NOMO-1 (cell line): ENCODE measurements around the gene RIN1.

Source experiments
- DNase-seq, 2 experiments: peaks; one replicate each; lab custom pipeline; 2025; ENCODE audit not compliant: unreplicated experiment in 2 of 2; lab: John Stamatoyannopoulos, UW

RIN1 gene

DNA sequence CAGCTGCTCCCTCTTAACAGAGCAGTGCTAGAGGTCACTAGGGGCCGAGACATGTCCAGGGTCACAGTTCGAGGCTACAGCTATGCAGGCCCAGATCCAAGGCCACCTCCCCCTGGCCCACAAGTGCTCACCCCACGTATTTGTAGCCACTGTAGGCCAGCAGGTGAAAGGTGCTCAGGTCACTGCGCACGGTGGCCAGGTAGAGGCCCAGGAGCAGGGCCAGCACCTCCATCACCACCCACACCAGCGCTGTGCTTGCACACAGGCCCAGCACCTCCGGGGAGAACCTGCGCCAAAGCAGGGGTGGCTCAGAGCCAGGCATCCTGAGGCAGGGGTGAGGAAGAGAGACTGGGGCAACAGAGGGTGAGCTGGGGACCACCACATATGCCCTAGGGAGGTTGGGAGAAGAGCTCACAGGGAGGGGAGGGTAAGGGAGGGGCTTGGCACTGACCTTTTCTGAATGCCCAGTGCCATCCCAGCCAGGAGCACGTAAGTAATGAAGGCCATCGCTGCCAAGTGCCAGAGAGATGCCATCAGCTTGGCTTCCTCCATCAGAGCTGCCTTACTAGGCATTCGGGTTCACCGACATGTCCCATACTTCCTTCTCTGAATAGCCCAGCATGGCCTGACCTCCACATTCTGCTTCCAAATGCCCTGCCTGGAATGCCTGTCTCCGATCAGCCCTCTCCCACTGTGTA lies 50.8 kb downstream of the RIN1 start:
- no peak for DNase-seq

DNA sequence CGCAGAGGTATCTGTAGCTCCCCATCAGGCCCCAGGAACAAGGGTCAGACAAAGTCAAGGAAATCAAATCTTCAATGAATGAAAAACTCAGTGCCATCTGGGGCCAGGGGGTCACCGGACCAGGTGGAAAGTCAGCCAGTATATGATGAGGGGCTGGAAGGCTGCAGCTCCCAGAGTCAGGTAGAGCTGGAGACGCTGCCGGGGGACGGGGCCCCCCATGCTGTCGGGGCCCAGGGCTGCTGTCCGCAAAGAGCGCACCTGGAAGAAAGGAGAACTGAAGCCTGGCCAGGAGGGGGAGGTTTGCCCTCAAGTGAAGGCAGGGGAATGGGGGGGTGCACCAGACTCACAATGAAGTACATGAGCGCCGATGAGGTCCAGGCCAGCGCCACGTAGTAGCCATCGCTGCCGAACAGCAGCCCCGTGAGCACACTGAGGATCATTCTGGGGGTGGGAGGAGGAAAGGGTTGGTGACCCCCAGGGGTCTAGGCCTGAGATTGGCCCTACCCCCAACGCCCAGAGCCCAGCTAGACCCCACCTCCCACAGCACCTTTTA lies 51.6 kb downstream of the RIN1 start:
- no peak for DNase-seq

DNA sequence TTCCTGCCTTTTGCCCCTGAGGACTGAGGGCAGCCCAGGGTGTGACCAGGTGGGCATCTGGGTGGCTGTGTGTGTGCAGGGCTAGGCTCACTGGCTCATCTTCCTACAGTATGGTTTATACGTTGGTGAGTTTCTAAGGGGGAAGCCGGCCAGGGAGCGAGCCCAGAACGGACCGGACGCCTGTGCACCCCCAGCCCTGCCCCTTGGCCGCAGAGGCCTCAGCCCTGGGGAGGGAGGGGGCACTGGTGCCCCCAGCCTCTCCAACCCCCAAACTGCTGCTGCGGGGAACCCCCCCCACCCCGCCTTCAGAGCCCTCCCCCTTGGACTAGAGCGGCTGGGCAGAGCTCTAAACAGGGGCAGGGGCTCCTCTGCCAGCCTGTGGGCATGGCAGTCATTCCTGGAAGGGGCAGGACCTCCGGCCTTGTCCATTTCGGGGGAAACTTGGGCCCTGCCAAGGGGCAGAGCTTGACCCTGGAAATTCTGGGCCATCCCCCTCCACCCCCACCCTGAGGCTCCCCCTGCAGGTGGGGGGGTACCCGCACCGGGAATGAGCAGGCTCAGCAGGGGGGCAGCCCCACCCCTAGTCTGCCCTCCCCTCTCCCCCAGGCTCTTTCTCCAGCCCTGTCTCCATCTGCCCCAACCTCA lies 52.7 kb downstream of the RIN1 start:
- no peak for DNase-seq

DNA sequence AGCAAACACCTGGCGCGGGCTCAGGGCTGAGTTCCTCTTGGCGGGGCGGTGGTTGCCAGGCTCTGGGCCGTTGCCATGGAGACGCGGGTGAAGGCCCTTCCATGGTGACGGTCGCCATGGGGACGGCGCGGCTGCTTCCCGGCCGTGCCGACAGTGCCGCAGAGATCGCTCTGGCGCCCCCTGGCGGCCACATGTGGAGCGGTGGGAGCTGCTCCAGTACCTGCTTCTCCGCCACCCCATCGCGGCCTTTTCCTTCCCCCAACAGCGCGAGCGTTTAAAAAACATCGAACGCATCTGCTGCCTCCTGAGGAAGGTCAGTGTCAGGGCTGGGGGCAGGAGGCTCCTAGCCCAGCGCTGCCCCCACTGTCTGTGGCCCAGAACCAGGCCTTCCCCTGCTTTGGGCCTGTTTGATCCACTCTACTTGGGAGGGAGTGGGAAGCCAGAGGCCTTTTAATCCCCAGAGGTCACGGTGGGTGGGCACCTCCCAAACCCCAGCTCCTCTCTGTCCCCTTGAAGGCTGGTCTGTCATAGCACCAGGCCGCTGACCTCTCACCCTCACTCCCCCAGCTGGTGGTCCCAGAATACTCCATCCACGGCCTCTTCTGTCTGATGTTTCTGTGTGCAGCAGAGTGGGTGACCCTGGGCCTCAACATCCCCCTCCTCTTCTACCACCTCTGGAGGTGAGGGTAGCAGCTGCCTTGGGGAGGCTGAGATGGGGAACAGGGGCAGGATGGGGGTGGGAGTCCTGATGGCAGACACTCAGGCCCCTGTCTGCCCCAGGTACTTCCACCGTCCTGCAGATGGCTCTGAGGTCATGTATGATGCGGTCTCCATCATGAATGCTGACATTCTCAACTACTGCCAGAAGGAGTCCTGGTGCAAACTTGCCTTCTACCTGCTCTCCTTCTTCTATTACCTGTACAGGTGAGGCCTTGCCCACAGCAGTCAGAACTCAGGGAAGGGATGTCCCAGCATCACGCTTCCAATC lies 53.5 kb downstream of the RIN1 start:
- peak; percentile 94 to 97 for DNase-seq
